B cell (primary cell): Measurements from ENCODE around the gene METTL24. TPM values are rescaled to one million over a fixed set of nuclear protein-coding genes. Genes with fewer than 3 reads are reported as not detected.

Source experiments
- ATAC-seq: fragments of 200-7000 bp; cut with Tn5 transposase; one replicate; pipeline ENCODE4 v1.10.0; 2021; ENCODE audit warnings: low read depth, mild to moderate bottlenecking, moderate number of reproducible peaks, moderate library complexity
- CTCF ChIA-PET: fragments of 350-600 bp; sonication (Branson Sonifier 250); formaldehyde crosslinking; loops from one replicate; lab custom pipeline; 2021; ENCODE audit warnings: antibody characterized with exemption, inconsistent platforms; lab: Charles Lee
- POLR2A ChIA-PET: fragments of 350-600 bp; sonication (Branson Sonifier 250); formaldehyde crosslinking; loops from one replicate; lab custom pipeline; 2021; ENCODE audit warnings: antibody characterized with exemption; lab: Charles Lee
- DNase-seq: peaks from one replicate; pipeline ENCODE4 v3.0.0; 2013
- H2AFZ ChIP-seq: 2 replicates; pipeline ENCODE4 v1.6.1; 2012; ENCODE audit warnings: mild to moderate bottlenecking, low read depth, low read length; ENCODE audit not compliant: insufficient read depth, poor library complexity, severe bottlenecking
- H3K27ac ChIP-seq, 2 donors: 1 replicate in 1 of 2; 2 replicates in 1 of 2; pipeline ENCODE4 v1.5.1; 2012 to 2013; ENCODE audit warnings: low read length in 2 of 2, mild to moderate bottlenecking in 2 of 2, moderate library complexity in 1 of 2
- H3K27me3 ChIP-seq, 4 experiments: fragments of 200-600 bp in 1 of 4; sonication (generic) in 1 of 4; replicated peaks in 1 of 4; 1 replicate in 2 of 4; 2 replicates in 2 of 4; pipeline versions ENCODE4 v1.6.1 to v1.7.0; 2013 to 2016; ENCODE audit warnings: low read length in 3 of 4, mild to moderate bottlenecking in 2 of 4, mixed read lengths in 1 of 4, moderate library complexity in 1 of 4; ENCODE audit not compliant: insufficient read depth in 4 of 4, control insufficient read depth in 3 of 4; ENCODE audit errors: control extremely low read depth in 1 of 4
- H3K36me3 ChIP-seq, 2 experiments: replicated peaks in 1 of 2; 1 replicate in 1 of 2; 2 replicates in 1 of 2; pipeline versions ENCODE4 v1.6.1 to v1.7.1; 2013; ENCODE audit warnings: low read length in 1 of 2; ENCODE audit not compliant: insufficient read depth in 2 of 2, control insufficient read depth in 1 of 2; ENCODE audit errors: control extremely low read depth in 1 of 2, extremely low read depth in 1 of 2
- H3K4me1 ChIP-seq, 2 donors: fragments of 200-600 bp in 1 of 2; sonication (generic) in 1 of 2; 1 replicate in 1 of 2; 2 replicates in 1 of 2; pipeline versions ENCODE4 v1.5.1 to v1.6.1; 2013 to 2017; ENCODE audit warnings: low read length in 2 of 2; ENCODE audit not compliant: control insufficient read depth in 2 of 2, insufficient read depth in 2 of 2
- H3K4me2 ChIP-seq: replicated peaks from 2 replicates; pipeline ENCODE3; 2012; ENCODE audit warnings: mild to moderate bottlenecking, low read depth, low read length; ENCODE audit not compliant: poor library complexity, severe bottlenecking
- H3K4me3 ChIP-seq, 5 experiments: fragments of 200-600 bp in 1 of 5; sonication (generic) in 1 of 5; 1 replicate in 3 of 5; 2 replicates in 2 of 5; pipeline versions ENCODE4 v1.5.1 to v1.7.0; 2011 to 2016; ENCODE audit warnings: low read length in 4 of 5, mild to moderate bottlenecking in 4 of 5, low read depth in 2 of 5, control low read depth in 1 of 5, moderate library complexity in 1 of 5; ENCODE audit not compliant: insufficient read depth in 1 of 5; ENCODE audit errors: control extremely low read depth in 1 of 5, extremely low read depth in 1 of 5
- H3K79me2 ChIP-seq: fragments of 200-600 bp; sonication (generic); one replicate; pipeline ENCODE4 v1.6.0; 2016; ENCODE audit warnings: low read length; ENCODE audit not compliant: control insufficient read depth, insufficient read depth
- H3K9ac ChIP-seq: fragments of 200-600 bp; sonication (generic); 2 replicates; pipeline ENCODE4 v1.6.1; 2017; ENCODE audit warnings: mild to moderate bottlenecking, low read length, moderate library complexity
- H3K9me3 ChIP-seq, 3 donors: one replicate each; pipeline versions ENCODE4 v1.6.1 to v1.7.1; 2013; ENCODE audit warnings: low read length in 2 of 3; ENCODE audit not compliant: control insufficient read depth in 2 of 3, insufficient read depth in 1 of 3; ENCODE audit errors: control extremely low read depth in 1 of 3
- H4K20me1 ChIP-seq: 2 replicates; pipeline ENCODE4 v1.6.0; 2012; ENCODE audit warnings: mild to moderate bottlenecking, low read length; ENCODE audit not compliant: insufficient read depth, control insufficient read depth, poor library complexity, severe bottlenecking
- H3K27ac Mint-ChIP-seq: one replicate; pipeline ENCODE4 v1.8.0; 2021; ENCODE audit warnings: mixed read lengths
- H3K27me3 Mint-ChIP-seq: one replicate; pipeline ENCODE4 v1.8.0; 2021; ENCODE audit warnings: mixed read lengths
- H3K4me1 Mint-ChIP-seq: one replicate; pipeline ENCODE4 v1.8.0; 2021; ENCODE audit warnings: mixed read lengths
- H3K4me3 Mint-ChIP-seq: one replicate; pipeline ENCODE4 v1.8.0; 2021; ENCODE audit warnings: mixed read lengths
- H3K9me3 Mint-ChIP-seq: one replicate; pipeline ENCODE4 v1.8.0; 2022; ENCODE audit warnings: mixed read lengths; ENCODE audit not compliant: insufficient read depth
- EZH2 ChIP-seq: IDR thresholded peaks from 2 replicates; pipeline ENCODE4 v1.6.1; 2012; ENCODE audit warnings: borderline replicate concordance, low read depth, mild to moderate bottlenecking, moderate library complexity, low read length; ENCODE audit not compliant: insufficient read depth, poor library complexity, severe bottlenecking
- WGBS: methylation state at CpG from one replicate; pipeline ENCODE4 v1.1.5; 2013; ENCODE audit warnings: missing lambda C conversion rate; ENCODE audit not compliant: insufficient coverage; 5-methylcytosine and 5-hydroxymethylcytosine counted together
- intact Hi-C: fragments of 100-400 bp; cut with micrococcal nuclease; formaldehyde crosslinking; loops from one replicate; pipeline ENCODE4 v1.10.0; 2022
- polyA plus RNA-seq: library from polyadenylated mRNA; depleted of rRNA; stranded (reverse); fragments of >200 nt; gene quantifications from 2 replicates; pipeline ENCODE4 v1.2.3, GENCODE V29; 2012
- total RNA-seq, 2 donors: library from RNA; stranded (reverse); fragments of 120-200 nt in 1 of 2; gene quantifications; 1 replicate in 1 of 2; 2 replicates in 1 of 2; pipeline versions ENCODE4 v1.2.3 to v1.2.4, GENCODE V29; 2013 to 2022
- TF ChIP-seq, protein P1 (sequence below): fragments of 200-600 bp; IDR thresholded peaks from one replicate; pipeline ENCODE4 v1.8.0; 2022; ENCODE audit warnings: antibody characterized with exemption, mild to moderate bottlenecking

METTL24 gene
- total and polyA plus RNA-seq, 2 donors (not counting 1 experiment from before 2014, with no cell fraction given) = not detected

GRCh38 chr6:110295451-110296165 lies 62.5 kb downstream of the METTL24 start:
- no peak overlapping the region for H3K4me3 Mint-ChIP-seq
- no peak overlapping the region for H3K4me3 ChIP-seq
- peaks cover 0 to 11% (median 2%) of the 10 kb centered on the region in 4 experiments for H3K27me3 ChIP-seq
- TF ChIP-seq EZH2 = no peak
- TF ChIP-seq, protein P1, sequence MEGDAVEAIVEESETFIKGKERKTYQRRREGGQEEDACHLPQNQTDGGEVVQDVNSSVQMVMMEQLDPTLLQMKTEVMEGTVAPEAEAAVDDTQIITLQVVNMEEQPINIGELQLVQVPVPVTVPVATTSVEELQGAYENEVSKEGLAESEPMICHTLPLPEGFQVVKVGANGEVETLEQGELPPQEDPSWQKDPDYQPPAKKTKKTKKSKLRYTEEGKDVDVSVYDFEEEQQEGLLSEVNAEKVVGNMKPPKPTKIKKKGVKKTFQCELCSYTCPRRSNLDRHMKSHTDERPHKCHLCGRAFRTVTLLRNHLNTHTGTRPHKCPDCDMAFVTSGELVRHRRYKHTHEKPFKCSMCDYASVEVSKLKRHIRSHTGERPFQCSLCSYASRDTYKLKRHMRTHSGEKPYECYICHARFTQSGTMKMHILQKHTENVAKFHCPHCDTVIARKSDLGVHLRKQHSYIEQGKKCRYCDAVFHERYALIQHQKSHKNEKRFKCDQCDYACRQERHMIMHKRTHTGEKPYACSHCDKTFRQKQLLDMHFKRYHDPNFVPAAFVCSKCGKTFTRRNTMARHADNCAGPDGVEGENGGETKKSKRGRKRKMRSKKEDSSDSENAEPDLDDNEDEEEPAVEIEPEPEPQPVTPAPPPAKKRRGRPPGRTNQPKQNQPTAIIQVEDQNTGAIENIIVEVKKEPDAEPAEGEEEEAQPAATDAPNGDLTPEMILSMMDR = no peak
- H3K9me3 Mint-ChIP-seq = peaks cover 3% of the 10 kb centered on the region
- H3K9ac ChIP-seq = no peak overlapping the region
- peaks cover 0 to under 1% (median 0%) of the 10 kb centered on the region in 3 donors for H3K9me3 ChIP-seq
- no peaks in the 10 kb centered on the region for H3K79me2 ChIP-seq
- H2AFZ ChIP-seq = no peak overlapping the region
- ChIA-PET CTCF (interaction anchor here (1.0 kb wide), 1 partner anchor 12 kb away, joined by 3 read pairs; no protein-coding TSS in a partner anchor), POLR2A (no interaction called here)
- H3K27me3 Mint-ChIP-seq = peaks cover 27% of the 10 kb centered on the region
- intact Hi-C loops = no loop called here
- no peaks in the 10 kb centered on the region for H3K36me3 ChIP-seq
- ATAC-seq (no peak), DNase-seq (no peak)
- no peak overlapping the region for H3K4me2 ChIP-seq
- H3K4me1 Mint-ChIP-seq = peaks cover 3% of the 10 kb centered on the region
- H3K4me1 ChIP-seq = no peaks in the 10 kb centered on the region
- 93% methylated on average over 3 of the region's 5 CpGs for WGBS
- H4K20me1 ChIP-seq = no peaks in the 10 kb centered on the region
- no peak overlapping the region for H3K27ac ChIP-seq
- no peak overlapping the region for H3K27ac Mint-ChIP-seq

DNA sequence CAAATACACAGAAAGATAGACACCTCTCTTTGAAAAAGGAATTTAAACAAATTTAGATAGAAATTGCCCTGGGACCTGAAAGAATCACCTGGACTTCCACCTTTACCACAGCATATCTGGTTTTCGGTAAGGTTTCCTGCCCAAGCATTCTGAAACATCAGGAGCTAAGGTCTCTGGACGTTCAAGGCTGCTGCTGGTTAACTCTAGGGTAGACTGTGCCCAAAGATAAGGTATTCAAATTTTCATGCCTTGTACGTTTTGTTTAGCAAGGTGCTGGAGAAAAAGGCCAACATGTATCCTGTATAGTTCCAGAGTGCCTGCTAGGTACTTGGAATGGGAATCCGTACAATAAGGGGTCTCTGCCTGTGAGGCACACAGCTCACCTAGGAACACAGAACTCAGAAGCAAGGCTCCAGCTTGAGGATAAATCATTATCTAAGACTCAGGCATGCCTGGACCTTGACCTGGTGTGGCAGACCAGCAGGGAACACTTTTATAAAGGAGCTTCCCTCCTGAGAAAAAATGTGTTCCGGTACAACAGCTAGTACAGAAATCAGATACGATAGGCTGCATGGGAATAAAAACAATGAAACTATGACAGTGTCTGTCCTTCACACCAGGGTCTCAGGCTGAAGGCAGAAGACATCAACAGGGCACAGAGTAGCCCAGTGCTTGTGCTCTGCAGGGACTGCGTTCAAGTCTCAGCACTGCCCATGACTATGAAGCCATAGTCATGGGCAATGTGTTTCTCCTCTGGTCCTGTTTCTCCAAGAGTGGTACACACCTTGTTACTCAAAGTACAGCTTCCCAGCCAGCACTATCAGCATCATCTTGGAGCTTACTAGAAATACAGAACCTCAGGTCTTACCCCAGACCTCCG lies 70.4 kb downstream of the METTL24 start:
- no peaks in the 10 kb centered on the region for H3K36me3 ChIP-seq
- H2AFZ ChIP-seq = no peak overlapping the region
- POLR2A ChIA-PET = no interaction called here
- H4K20me1 ChIP-seq = no peaks in the 10 kb centered on the region
- TF ChIP-seq, protein P1 = no peak
- TF ChIP-seq EZH2 = no peak
- H3K4me1 ChIP-seq = no peaks in the 10 kb centered on the region
- DNase-seq (no peak), ATAC-seq (no peak)
- WGBS = 87% methylated on average over 7 of the region's 8 CpGs
- H3K79me2 ChIP-seq = no peaks in the 10 kb centered on the region
- H3K9ac ChIP-seq = no peak overlapping the region
- H3K27ac Mint-ChIP-seq = no peak overlapping the region
- peaks cover 7% of the 10 kb centered on the region for H3K9me3 Mint-ChIP-seq
- no peak overlapping the region for H3K4me3 ChIP-seq
- H3K4me3 Mint-ChIP-seq = no peak overlapping the region
- H3K9me3 ChIP-seq = peaks cover 0 to 3% (median 0%) of the 10 kb centered on the region in 3 donors
- intact Hi-C loops = no loop called here
- H3K27ac ChIP-seq = no peak overlapping the region
- no peaks in the 10 kb centered on the region for H3K27me3 ChIP-seq
- H3K27me3 Mint-ChIP-seq = peaks cover 28% of the 10 kb centered on the region
- H3K4me2 ChIP-seq = no peak overlapping the region
- H3K4me1 Mint-ChIP-seq = no peaks in the 10 kb centered on the region
- CTCF ChIA-PET = no interaction called here
